SK-N-MC (cell line): ENCODE measurements around the gene RBPJ.

Experiments
- EZH2 ChIP-seq: fragments of 200-600 bp; sonication (generic); IDR thresholded peaks from one replicate; pipeline ENCODE4 v1.6.1; 2017; ENCODE audit warnings: antibody characterized with exemption
- FOXP2 ChIP-seq: optimal IDR thresholded peaks from 2 replicates; pipeline ENCODE3; 2011; ENCODE audit warnings: mild to moderate bottlenecking, moderate library complexity; ENCODE audit not compliant: insufficient read depth; ENCODE audit errors: extremely low read length, control extremely low read depth

- TF ChIP-seq EZH2 (no peak), FOXP2 (no peak)
These were observed 162.0 kb downstream of the RBPJ start for GRCh38 chr4:26482508-26483462.
